IMR-90 (cell line): ENCODE measurements around the gene HAGHL. TPM values are rescaled to one million over a fixed set of nuclear protein-coding genes. Genes with fewer than 3 reads are reported as not detected.

ENCODE experiments used
- ATAC-seq: fragments of 200-7000 bp; cut with Tn5 transposase; 2 replicates; pipeline ENCODE4 v1.9.1; 2020; ENCODE audit warnings: low read depth, mild to moderate bottlenecking, moderate library complexity
- BruUV-seq: library from RNA; stranded (reverse); fragments of 400-500 nt; replicated peaks from 2 replicates; lab custom pipeline; 2021; lab: Mats Ljungman, UMichigan
- CTCF ChIA-PET: fragments of 300-600 bp; formaldehyde crosslinking; extraction: SDS; loops from one replicate; lab custom pipeline; 2021; ENCODE audit warnings: antibody characterized with exemption; lab: Yijun Ruan, JAX
- POLR2A ChIA-PET: fragments of 300-600 bp; sonication (Branson Sonifier 250); formaldehyde crosslinking; loops from one replicate; lab custom pipeline; 2022; ENCODE audit warnings: antibody characterized with exemption; ENCODE audit not compliant: unreplicated experiment; lab: Charles Lee
- DNase-seq: peaks from one replicate; pipeline ENCODE4 v3.0.0; 2013
- H2AFZ ChIP-seq: replicated peaks from 2 replicates; pipeline ENCODE3; 2013; ENCODE audit warnings: low read length, mild to moderate bottlenecking; ENCODE audit not compliant: poor library complexity
- H2AK5ac ChIP-seq: 2 replicates; pipeline ENCODE4 v1.6.1; 2013; ENCODE audit warnings: low read depth, low read length, inconsistent platforms
- H2AK9ac ChIP-seq: replicated peaks from 2 replicates; pipeline ENCODE3; 2013; ENCODE audit warnings: mild to moderate bottlenecking, low read depth, low read length, moderate library complexity; ENCODE audit not compliant: poor library complexity
- H2BK120ac ChIP-seq: 2 replicates; pipeline ENCODE4 v1.6.1; 2013; ENCODE audit warnings: low read depth, low read length, inconsistent platforms
- H2BK15ac ChIP-seq: 3 replicates; pipeline ENCODE4 v1.6.1; 2013; ENCODE audit warnings: low read depth, low read length, inconsistent platforms
- H2BK20ac ChIP-seq: 2 replicates; pipeline ENCODE4 v1.6.1; 2013; ENCODE audit warnings: low read depth, mild to moderate bottlenecking, inconsistent platforms, low read length, moderate library complexity
- H2BK5ac ChIP-seq: 2 replicates; pipeline ENCODE4 v1.6.1; 2013; ENCODE audit warnings: mild to moderate bottlenecking, low read depth, low read length, inconsistent platforms; ENCODE audit not compliant: poor library complexity, severe bottlenecking
- H3K14ac ChIP-seq: replicated peaks from 2 replicates; pipeline ENCODE4 v1.6.1; 2013; ENCODE audit warnings: low read depth, low read length, inconsistent platforms
- H3K18ac ChIP-seq: 2 replicates; pipeline ENCODE4 v1.6.1; 2013; ENCODE audit warnings: low read depth, low read length, control low read depth
- H3K23ac ChIP-seq: 2 replicates; pipeline ENCODE4 v1.6.1; 2013; ENCODE audit warnings: low read depth, low read length, inconsistent platforms
- H3K27ac ChIP-seq: 2 replicates; pipeline ENCODE4 v1.5.1; 2013; ENCODE audit warnings: mild to moderate bottlenecking, control low read depth, low read length; ENCODE audit not compliant: insufficient read depth
- H3K27me3 ChIP-seq: 2 replicates; pipeline ENCODE4 v1.6.1; 2013; ENCODE audit warnings: low read length; ENCODE audit not compliant: control insufficient read depth, insufficient read depth
- H3K36me3 ChIP-seq: 2 replicates; pipeline ENCODE4 v1.6.1; 2013; ENCODE audit warnings: low read length, mixed read lengths; ENCODE audit not compliant: control insufficient read depth, insufficient read depth
- H3K4ac ChIP-seq: 2 replicates; pipeline ENCODE4 v1.6.1; 2013; ENCODE audit warnings: low read depth, low read length, inconsistent platforms
- H3K4me1 ChIP-seq: 2 replicates; pipeline ENCODE4 v1.6.1; 2013; ENCODE audit warnings: low read length, mixed read lengths; ENCODE audit not compliant: control insufficient read depth, insufficient read depth
- H3K4me2 ChIP-seq: 2 replicates; pipeline ENCODE4 v1.6.1; 2013; ENCODE audit warnings: low read depth, mild to moderate bottlenecking, control low read depth, low read length, moderate library complexity
- H3K4me3 ChIP-seq: 2 replicates; pipeline ENCODE4 v1.5.1; 2013; ENCODE audit warnings: low read depth, mild to moderate bottlenecking, control low read depth, low read length, moderate library complexity; ENCODE audit not compliant: insufficient read depth
- H3K56ac ChIP-seq: 2 replicates; pipeline ENCODE4 v1.6.1; 2013; ENCODE audit warnings: low read length, inconsistent platforms; ENCODE audit not compliant: insufficient read depth; ENCODE audit errors: extremely low read depth
- H3K79me1 ChIP-seq, 2 experiments: 2 replicates each; pipeline ENCODE4 v1.6.1; 2013; ENCODE audit warnings: low read length in 2 of 2, inconsistent platforms in 1 of 2, low read depth in 1 of 2
- H3K9ac ChIP-seq: 2 replicates; pipeline ENCODE4 v1.6.1; 2013; ENCODE audit warnings: low read depth, low read length, control low read depth
- H3K9me1 ChIP-seq: 2 replicates; pipeline ENCODE4 v1.6.1; 2013; ENCODE audit warnings: low read length, inconsistent platforms; ENCODE audit not compliant: insufficient read depth
- H3K9me3 ChIP-seq: 2 replicates; pipeline ENCODE4 v1.6.1; 2013; ENCODE audit warnings: low read length; ENCODE audit not compliant: control insufficient read depth, insufficient read depth
- H4K20me1 ChIP-seq: 2 replicates; pipeline ENCODE4 v1.6.1; 2013; ENCODE audit warnings: low read length, inconsistent platforms; ENCODE audit not compliant: insufficient read depth
- H4K5ac ChIP-seq: 2 replicates; pipeline ENCODE4 v1.6.1; 2013; ENCODE audit warnings: mild to moderate bottlenecking, low read depth, low read length, control low read depth
- H4K8ac ChIP-seq, 2 experiments: 2 replicates each; pipeline ENCODE4 v1.6.1; 2013; ENCODE audit warnings: low read depth in 2 of 2, low read length in 2 of 2, control low read depth in 1 of 2, inconsistent platforms in 1 of 2
- H4K91ac ChIP-seq: 2 replicates; pipeline ENCODE4 v1.6.1; 2013; ENCODE audit warnings: low read depth, low read length, inconsistent platforms; ENCODE audit not compliant: insufficient read depth
- BHLHE40 ChIP-seq: fragments of 150-350 bp; IDR thresholded peaks from 2 replicates; pipeline ENCODE4 v1.6.1; 2016; ENCODE audit warnings: mild to moderate bottlenecking, low read depth, low read length
- CHD1 ChIP-seq: IDR thresholded peaks from 2 replicates; pipeline ENCODE4 v1.6.1; 2012; ENCODE audit warnings: low read depth, low read length, improper control_type of control experiment
- FOS ChIP-seq: fragments of 150-350 bp; IDR thresholded peaks from 2 replicates; pipeline ENCODE4 v1.6.1; 2016; ENCODE audit warnings: low read depth, low read length
- MAZ ChIP-seq: IDR thresholded peaks from 2 replicates; pipeline ENCODE4 v1.6.1; 2012; ENCODE audit warnings: low read depth, mild to moderate bottlenecking, low read length, improper control_type of control experiment, moderate library complexity, borderline replicate concordance
- MXI1 ChIP-seq: IDR thresholded peaks from 2 replicates; pipeline ENCODE4 v1.6.1; 2012; ENCODE audit warnings: low read depth, mild to moderate bottlenecking, low read length, moderate library complexity, borderline replicate concordance
- POLR2A ChIP-seq: IDR thresholded peaks from 2 replicates; pipeline ENCODE4 v1.6.1; 2012; ENCODE audit warnings: mild to moderate bottlenecking, low read depth, low read length
- RCOR1 ChIP-seq: IDR thresholded peaks from 2 replicates; pipeline ENCODE4 v1.6.1; 2012; ENCODE audit warnings: mild to moderate bottlenecking, low read length, improper control_type of control experiment; ENCODE audit not compliant: insufficient replicate concordance
- SMC3 ChIP-seq: fragments of 150-350 bp; IDR thresholded peaks from 2 replicates; pipeline ENCODE4 v1.6.1; 2016; ENCODE audit warnings: low read depth, mild to moderate bottlenecking, antibody characterized with exemption, low read length, moderate library complexity
- WGBS, 2 experiments: methylation state at CpG; one replicate each; pipeline versions ENCODE4 v1.1.5 to v1.1.7; 2013; ENCODE audit warnings: missing lambda C conversion rate in 2 of 2; ENCODE audit not compliant: insufficient read length in 1 of 2; ENCODE audit errors: extremely low coverage in 2 of 2; 5-methylcytosine and 5-hydroxymethylcytosine counted together
- dilution Hi-C: fragments of 300-500 bp; cut with HindIII; formaldehyde crosslinking; loops from one replicate; pipeline ENCODE4 v1.14.3; 2018; ENCODE audit warnings: low sequenced_read_pairs; ENCODE audit not compliant: unreplicated experiment
- in situ Hi-C: fragments of 300-500 bp; cut with MboI; formaldehyde crosslinking; loops from 3 replicates; pipeline ENCODE4 v1.14.3; 2019; ENCODE audit warnings: low sequenced_read_pairs, inconsistent platforms, mixed read lengths
- intact Hi-C: fragments of 100-400 bp; cut with micrococcal nuclease; formaldehyde crosslinking; loops from 2 replicates; pipeline ENCODE4 v1.10.0; 2022
- polyA plus RNA-seq, 3 experiments: library from polyadenylated mRNA; depleted of rRNA; stranded (reverse); fragments of >200 nt; gene quantifications; 2 replicates each; pipeline ENCODE4 v1.2.3, GENCODE V29; 2012; ENCODE audit warnings: low replicate concordance in 1 of 3
- total RNA-seq: library from RNA; depleted of rRNA; stranded (reverse); fragments of >200 nt; gene quantifications from 2 replicates; pipeline ENCODE4 v1.2.3, GENCODE V29; 2012
- TF ChIP-seq, protein P1 (sequence below): fragments of 150-350 bp; IDR thresholded peaks from 2 replicates; pipeline ENCODE4 v1.6.1; 2016; ENCODE audit warnings: low read depth, mild to moderate bottlenecking, low read length, moderate library complexity, borderline replicate concordance
- TF ChIP-seq, protein P2 (sequence below): fragments of 150-350 bp; IDR thresholded peaks from 2 replicates; pipeline ENCODE4 v1.6.1; 2017; ENCODE audit warnings: mild to moderate bottlenecking, antibody characterized with exemption, low read length, low read depth

HAGHL gene
- total and polyA plus RNA-seq, 2 of the 4 experiments (the other 2 are of a cell fraction) = 3.0 to 12.5 TPM

DNA sequence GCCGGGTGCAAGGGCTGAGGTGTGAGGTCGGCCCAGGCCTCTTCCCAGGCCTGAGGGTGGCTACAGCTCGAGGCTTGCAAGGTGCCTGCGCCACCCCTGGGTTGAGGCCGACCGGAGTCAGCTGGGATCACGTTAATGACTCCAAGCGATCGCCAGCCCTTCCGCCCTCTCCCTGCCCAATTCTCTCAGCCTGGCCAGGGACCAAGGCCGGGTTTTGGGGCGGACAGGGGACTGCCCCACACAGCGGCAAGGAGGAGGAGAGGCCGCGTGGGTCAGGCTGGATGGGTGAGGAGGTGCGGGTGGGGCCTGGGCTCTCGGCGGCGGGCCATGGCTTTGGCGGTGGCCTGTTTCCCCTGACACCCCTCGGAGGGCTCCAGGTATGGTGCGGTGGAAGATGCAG lies 33.5 kb upstream of the HAGHL start:
- Histone ChIP-seq H3K4me2 (no peak overlapping the region), H3K4me1 (peaks cover 12% of the 10 kb centered on the region), H4K5ac (no peak overlapping the region), H3K18ac (no peak overlapping the region), H3K9me1 (peaks cover 11% of the 10 kb centered on the region), H3K23ac (no peak overlapping the region), H3K27ac (no peak overlapping the region), H2AFZ (no peak overlapping the region), H3K4ac (no peak overlapping the region), H3K9ac (no peak overlapping the region), H2BK15ac (no peak overlapping the region), H3K56ac (no peak overlapping the region), H4K8ac (no peak overlapping the region), H2BK5ac (no peak overlapping the region), H4K91ac (no peak overlapping the region), H2BK120ac (no peak overlapping the region), H2AK5ac (no peak overlapping the region), H3K9me3 (no peaks in the 10 kb centered on the region; the same call in 1 of the 2 replicates), H3K27me3 (peaks cover 46% of the 10 kb centered on the region), H3K4me3 (no peak overlapping the region), H2BK20ac (no peak overlapping the region), H2AK9ac (no peak overlapping the region), H4K20me1 (peaks cover 4% of the 10 kb centered on the region; the same call in 1 of the 2 replicates), H3K14ac (no peak overlapping the region), H3K79me1 (peaks cover 9 to 15% of the 10 kb centered on the region in 2 experiments; a peak in 3 of 4 replicates), H3K36me3 (no peaks in the 10 kb centered on the region)
- no peak for ATAC-seq
- in situ Hi-C loops (no loop called here), intact Hi-C loops (no loop called here), dilution Hi-C loops (no loop called here)
- no peak for DNase-seq
- ChIA-PET POLR2A (no interaction called here), CTCF (interaction anchor here (0.7 kb wide), 1 partner anchor 153 kb away, joined by 3 read pairs; no protein-coding TSS in a partner anchor)
- TF ChIP-seq POLR2A = no peak
- TF ChIP-seq MXI1 = no peak
- no peak for TF ChIP-seq SMC3
- TF ChIP-seq BHLHE40 = no peak
- no peak for TF ChIP-seq FOS
- TF ChIP-seq CHD1 = no peak
- TF ChIP-seq MAZ = no peak
- TF ChIP-seq, protein P1, sequence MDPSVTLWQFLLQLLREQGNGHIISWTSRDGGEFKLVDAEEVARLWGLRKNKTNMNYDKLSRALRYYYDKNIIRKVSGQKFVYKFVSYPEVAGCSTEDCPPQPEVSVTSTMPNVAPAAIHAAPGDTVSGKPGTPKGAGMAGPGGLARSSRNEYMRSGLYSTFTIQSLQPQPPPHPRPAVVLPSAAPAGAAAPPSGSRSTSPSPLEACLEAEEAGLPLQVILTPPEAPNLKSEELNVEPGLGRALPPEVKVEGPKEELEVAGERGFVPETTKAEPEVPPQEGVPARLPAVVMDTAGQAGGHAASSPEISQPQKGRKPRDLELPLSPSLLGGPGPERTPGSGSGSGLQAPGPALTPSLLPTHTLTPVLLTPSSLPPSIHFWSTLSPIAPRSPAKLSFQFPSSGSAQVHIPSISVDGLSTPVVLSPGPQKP = no peak
- TF ChIP-seq, protein P2, sequence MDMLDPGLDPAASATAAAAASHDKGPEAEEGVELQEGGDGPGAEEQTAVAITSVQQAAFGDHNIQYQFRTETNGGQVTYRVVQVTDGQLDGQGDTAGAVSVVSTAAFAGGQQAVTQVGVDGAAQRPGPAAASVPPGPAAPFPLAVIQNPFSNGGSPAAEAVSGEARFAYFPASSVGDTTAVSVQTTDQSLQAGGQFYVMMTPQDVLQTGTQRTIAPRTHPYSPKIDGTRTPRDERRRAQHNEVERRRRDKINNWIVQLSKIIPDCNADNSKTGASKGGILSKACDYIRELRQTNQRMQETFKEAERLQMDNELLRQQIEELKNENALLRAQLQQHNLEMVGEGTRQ = no peak
- no peak for TF ChIP-seq RCOR1
- BruUV-seq = no TSS peak
- 73% methylated on average over 2 of the region's 22 CpGs; no CpG with 5 or more reads in 1 of the 2 experiments for WGBS, 2 experiments
